NCI-H146 (cell line): ENCODE results near the gene GATA5.

Source experiments
- DNase-seq: peaks from one replicate; lab custom pipeline; 2025; lab: John Stamatoyannopoulos, UW

The GATA5 gene

DNA sequence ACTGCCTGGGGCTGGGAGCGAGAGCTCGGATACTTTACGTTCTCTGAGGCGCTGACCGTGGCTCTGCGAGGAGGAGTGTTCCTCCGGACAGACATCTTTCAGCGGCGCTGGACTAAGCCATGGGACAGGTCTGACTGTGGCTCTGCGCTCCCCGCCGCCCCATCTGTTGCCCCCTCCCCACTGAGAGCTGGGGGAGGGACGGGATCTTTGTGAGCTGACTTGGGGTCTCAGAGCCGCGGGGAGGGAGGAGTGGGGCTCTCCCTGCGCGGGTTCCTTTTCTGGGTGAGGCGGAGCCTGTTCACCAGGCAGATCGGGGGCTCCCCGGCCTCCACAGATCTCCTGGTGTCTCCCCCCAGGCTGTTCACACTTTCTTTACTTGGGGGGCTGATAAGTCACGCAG is 11.3 kb upstream of the GATA5 start:
- no peak for DNase-seq

DNA sequence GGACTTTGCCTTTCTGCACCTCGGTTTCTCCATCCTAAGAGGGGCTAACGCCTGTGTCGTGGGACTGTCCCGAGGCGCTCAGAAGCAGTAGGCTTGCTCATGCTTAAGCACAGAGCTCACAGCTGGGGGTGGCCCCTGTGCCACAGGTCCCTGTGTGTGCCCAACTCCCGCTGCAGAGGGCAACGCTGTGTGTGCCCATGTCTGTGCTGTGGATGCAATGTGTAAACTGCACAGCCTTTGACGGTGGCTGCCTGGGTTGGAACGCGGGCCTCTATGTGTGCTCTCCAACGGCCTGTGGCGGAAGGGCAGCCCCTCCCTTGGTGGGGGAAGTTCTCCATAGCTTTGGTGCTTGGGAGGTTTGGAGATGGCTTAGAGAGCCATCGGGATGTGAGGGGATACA is 10.7 kb upstream of the GATA5 start:
- DNase-seq, result no peak

GRCh38 chr20:62485701-62486089 is 9.9 kb upstream of the GATA5 start:
- DNase-seq, result no peak

DNA sequence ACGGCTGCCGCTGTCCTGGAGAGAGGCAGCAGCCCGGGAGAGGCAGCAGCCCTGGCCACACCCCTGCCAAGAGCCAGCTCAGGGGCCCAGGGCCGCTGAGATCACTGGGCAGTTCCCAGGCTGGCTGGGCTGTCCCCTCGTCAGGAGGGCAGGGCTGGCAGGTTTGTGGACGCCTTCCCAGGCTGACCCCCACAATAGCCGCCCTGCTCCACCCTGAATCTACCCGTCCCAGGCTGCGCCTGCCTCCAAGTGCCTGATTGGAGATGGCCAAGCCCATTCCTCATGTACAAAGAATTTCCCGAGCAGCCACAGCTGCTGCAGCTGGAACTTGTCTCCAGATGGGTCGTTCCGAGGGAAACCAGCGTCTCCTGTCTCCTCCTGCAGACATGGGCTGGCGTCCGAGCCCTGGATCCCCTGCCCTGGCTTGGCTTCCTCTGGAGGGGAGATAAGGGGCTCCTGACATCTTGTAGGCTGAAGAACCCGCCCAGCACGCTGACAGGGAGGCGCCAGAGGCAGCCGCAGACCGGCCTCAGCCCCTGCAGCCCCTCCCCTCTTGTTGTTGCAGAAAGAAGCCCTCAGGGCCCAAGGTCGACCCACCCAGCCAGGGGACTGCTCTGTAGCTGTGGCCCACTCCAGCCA is 9.4 kb upstream of the GATA5 start:
- DNase-seq, result no peak

GRCh38 chr20:62484478-62484877 is 8.7 kb upstream of the GATA5 start:
- no peak for DNase-seq

DNA sequence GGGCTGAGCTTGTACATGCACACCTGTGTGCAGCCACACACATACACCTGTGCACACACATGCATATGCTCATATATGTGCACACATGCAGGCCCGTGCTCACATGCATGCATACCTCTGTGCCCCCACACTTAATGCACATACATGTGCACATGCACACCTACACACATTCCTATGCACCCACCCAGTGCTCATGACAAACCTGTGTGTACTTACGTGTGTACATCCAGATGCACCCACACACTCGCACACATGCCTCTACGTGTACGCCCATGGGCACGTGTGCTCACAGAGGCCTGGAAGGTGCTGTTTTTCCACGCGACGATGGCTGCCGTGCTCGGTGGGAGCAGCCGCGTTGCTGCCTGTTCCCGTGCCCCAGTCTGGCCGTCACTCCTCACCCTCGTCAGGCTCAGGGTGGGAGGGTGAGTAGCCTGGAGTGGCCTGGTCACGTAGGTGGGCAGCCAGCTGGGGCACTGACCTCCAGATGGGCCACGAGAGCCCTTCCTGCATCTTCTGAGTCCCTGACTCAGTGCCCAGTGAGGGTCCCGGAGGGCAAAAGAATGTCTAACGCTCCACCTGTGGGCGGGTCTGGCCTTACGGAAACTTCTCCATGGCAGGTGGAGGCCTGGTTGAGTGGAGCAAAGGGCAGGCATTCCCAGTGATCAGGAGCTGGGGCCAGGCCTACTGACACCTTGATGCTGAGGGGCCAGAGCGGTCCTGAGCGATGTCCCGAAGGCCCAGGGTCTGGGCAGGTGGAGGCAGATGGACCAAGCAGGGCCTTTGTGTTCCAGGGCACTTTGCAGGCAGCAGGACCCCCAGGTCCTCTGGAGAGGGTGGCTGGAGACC is 8.0 kb upstream of the GATA5 start:
- no peak for DNase-seq

- DNase-seq, result no peak
Observed at GRCh38 chr20:62482974-62483373, 7.2 kb upstream of the GATA5 start.

- no peak for DNase-seq
Observed at GRCh38 chr20:62482146-62482809, 6.5 kb upstream of the GATA5 start.

DNA sequence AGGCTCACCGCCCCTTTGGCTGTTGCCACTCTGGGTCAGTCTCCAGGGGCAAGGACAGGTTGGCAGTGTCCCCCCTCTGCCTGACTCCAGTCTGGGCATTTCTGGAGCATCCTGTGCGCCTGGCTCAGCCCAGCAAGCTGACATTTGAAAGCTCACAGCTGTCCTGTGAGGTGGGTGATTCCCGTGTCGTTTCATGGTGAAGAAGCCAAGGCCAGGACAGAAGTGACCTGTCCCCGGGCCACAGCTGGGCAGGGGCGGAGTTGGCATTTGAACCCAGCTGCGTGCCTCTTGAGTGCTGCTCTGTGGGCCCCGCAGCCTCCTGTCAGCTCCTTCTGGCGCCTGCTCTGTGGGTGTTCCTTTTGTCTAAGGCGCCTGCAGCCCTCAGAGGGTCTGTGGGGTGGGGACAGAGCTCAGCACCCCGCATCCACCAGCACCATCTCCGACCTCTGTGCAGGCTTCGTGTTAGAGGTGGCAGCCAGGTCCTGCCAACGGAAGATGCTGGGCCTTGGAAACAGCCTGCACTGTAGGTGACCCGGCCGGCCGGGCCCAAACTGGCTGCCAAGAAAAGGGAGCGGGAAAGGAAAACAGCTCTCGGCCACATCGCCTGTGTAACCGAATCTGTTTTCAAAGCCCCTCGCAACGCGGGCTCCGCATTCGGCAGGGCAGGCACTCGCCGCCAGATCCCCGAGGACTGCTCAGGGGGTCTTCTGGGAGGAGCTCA is 5.8 kb upstream of the GATA5 start:
- DNase-seq, result no peak

GRCh38 chr20:62480318-62480717 is 4.5 kb upstream of the GATA5 start:
- no peak for DNase-seq

DNA sequence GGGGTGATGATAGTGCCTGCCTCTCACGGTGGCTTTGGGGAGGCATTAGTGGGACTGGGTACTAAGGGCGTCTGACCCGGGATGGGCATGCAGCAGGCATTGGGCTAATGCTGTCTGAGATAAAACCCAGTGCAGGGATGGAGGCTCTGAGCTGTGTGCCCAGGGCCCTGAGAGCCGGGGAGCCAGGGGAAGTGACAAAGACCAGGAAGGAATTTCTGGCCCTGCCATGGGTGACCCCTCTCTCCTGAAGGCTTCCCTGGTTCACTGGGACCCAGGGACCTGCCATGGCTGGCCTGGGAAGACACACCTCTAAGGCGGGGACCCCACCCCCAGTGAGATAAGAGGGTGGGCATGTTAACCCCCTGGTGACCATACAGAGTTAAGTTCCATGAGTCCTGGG is 3.9 kb upstream of the GATA5 start:
- no peak for DNase-seq

DNA sequence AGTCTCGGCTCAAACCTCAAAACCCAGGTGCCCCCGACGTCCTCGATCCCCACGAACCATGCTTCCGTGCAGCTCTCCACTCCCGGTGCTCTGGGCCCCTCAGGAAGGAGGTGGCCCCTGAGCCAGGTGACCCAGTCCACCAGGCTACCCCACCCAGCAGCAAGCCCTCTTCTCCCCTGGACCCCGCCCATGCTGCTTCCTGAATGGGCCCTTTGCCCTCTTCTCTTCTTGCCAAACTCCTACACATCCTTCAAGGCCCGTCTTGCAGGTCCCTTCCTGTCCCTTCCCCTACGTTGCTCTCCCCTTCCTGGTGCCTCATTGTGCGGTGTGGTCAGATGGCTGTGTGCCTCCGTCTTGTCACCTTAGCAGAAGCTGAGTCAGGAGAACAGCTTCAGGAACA is 3.4 kb upstream of the GATA5 start:
- no peak for DNase-seq

DNA sequence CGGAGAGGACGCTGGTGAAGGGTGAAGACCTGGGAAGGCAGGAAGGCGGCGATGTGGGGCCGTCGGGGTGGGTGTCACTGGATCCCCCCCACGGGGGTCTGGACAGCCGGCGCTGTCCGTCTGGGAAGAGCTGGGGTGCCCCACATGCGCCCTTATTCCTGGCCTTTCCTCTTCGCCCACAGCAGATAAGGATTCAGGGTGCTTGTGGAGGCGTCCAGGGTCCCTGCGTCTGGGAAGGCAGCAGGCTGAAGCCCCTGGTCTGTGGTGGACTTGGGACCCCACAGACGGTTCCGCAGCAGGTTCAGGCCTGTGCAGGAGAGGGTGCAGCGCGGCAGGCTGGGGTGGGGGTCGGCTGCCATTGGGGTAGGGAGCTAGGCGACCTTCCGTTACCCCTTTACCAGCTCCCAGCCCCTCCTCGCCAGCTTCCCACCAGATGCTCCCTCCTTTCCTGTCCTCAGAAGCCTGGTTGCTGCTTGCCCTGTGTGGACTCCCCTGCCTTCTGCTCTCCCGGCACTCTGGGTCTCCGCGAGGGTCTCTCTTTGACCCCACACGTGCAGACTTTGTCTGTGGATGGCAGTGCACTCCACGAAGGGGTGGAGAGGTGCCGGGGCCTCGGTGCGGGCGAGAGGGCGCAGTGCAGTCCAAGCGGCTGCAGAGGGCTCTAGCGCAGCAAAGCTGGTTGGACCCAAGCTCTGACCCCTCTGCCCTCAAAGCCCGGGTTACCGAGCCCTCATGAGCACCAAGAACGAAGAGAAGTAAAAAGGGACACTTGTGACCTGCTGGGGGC is 2.1 kb upstream of the GATA5 start:
- DNase-seq, result no peak

DNA sequence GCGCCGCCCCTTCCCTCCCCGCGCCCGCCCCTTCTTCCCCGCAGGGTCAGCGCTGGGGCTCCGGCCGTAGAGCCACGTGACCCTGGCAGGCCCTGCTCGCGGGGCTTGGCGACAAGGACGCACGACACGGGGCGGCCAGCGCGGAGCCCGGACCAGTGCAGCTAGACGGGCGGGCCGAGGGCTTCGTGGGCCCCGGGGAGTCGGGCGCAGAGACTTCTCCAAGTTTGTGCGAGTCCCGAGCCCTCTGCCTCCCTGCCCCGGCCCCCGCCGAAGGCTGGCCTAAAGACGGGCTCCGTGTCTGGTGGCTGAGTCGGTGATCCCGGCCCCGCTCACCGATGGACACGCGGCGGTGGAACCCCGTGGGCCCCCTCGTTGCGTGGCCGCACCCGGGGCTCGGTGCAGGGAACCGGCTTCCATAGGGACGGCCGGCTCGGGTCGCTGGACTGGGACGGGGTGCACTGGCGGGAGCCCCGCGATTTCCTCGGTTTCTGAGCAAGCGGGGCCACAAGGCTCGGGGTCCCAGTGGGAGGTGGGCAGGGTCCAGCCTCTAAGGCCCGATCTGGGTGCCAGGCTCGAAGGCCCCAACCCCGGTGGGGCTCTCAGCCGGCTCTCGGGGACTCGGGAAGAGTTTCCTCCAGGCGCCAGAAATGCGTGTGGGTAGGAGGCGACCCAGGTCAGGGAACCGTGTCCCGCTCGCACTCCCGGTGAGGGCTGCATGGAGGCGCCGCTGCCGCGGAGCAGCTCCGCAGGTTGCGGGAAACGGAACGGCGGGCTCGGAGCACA is 452 bp upstream of the GATA5 start:
- no peak for DNase-seq

GRCh38 chr20:62475027-62475771 is 596 bp downstream of the GATA5 start:
- peak; percentile 30 for DNase-seq

DNA sequence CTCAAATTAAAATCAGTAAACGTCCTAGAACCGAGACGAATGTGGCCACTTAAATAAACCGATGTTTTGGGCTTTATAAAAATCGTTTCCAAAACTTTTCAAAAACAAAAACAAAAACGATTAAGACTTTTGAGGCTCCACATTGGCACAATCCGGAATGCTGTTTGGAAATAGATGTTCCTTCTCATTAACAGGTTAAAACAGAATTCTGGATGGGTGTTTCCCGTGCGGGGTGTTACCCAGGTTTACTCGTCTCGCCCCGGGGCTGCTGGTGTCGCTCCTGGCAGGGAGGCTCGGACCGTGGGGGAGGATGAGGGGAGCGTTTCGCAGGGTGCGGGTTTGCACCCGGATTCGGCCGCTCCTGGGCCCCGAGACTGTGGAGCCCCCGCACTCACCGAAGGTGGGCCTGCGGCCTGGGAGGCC is 1.2 kb downstream of the GATA5 start:
- DNase-seq, result no peak

GRCh38 chr20:62473717-62474603 is 1.8 kb downstream of the GATA5 start:
- no peak for DNase-seq

- no peak for DNase-seq
Observed at GRCh38 chr20:62472941-62473585, 2.7 kb downstream of the GATA5 start.
